ENCODE data around the gene DCAKD.

- no peak for TF ChIP-seq GATA3 (IDR thresholded peaks at IDR 0.05; ENCODE audit: low read depth, low read length)
- TF ChIP-seq GATA2 (IDR thresholded peaks at IDR 0.05; ENCODE audit: low read depth, low read length) = no peak
These were observed 36.5 kb upstream of the DCAKD start for GRCh38 chr17:45087978-45088377.
